Measurements from ENCODE around the gene MYL7. TPM values are rescaled to one million over a fixed set of nuclear protein-coding genes. Genes with fewer than 3 reads are reported as not detected.
A peak's percentile ranks its signal among the peaks of the same experiment; 100 is the strongest.

The MYL7 gene
- total and polyA plus RNA-seq, 9 of the 15 experiments (the other 6 are each of a cell fraction or from before 2014, with no cell fraction given) = not detected

DNA sequence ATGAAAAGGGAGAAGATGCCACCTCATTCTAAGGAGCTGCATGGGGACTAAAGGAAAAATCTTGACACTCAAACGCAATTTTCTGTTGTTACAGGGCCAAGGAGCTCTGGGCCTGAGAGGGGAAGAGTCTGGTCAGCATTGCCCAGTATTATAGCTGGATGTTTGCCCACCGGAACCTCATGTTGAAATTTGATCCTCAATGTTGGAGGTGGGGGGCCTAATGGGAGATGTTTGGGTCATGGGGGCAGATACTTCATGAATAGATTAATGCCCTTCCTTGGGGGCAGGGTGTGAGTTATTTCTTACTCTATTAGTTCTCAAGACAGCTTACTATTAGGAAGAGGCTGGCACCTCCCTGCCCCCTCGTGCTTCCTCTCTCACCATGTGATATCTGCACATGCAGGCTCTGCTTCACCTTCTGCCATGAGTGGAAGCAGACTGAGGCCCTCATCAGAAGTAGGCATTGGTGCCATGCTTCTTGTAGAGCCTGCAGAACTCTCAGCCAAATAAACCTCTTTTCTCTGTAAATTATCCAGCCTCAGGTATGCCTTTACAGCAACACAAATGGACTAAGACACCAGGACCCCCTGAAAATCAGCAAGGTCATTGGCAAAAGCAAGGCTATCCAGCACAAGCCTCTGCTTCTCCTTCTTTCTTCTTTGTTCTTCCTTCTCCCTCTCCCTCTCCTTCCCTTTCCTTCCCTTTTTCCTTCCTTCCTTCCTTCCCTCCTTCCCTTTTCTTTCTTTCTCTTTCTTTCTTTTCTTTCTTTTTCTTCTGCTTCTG lies 33.0 kb upstream of the MYL7 start:
- no peaks in the 10 kb centered on the region for H3K79me2 ChIP-seq (ENCODE audit: control insufficient read depth, insufficient read depth, low read length)
- ATAC-seq (no peak), FAIRE-seq (no peak), DNase-seq (ENCODE audit: extremely low read depth in 1 of 4, low spot score in 3 of 4) (no peak)
- WGBS (ENCODE audit: insufficient coverage, low coverage, missing lambda C conversion rate) = 0% methylated on average over 3 of the region's 3 CpGs
- POLR2A ChIA-PET = interaction anchor here (1.6 kb wide), 1 partner anchor 11 kb away, joined by 5 read pairs; no protein-coding TSS in a partner anchor
- no peak overlapping the region for H3K9ac ChIP-seq (ENCODE audit: insufficient read depth in 1 of 2, low read depth in 2 of 2, low read length in 2 of 2)
- TF ChIP-seq, protein P1, sequence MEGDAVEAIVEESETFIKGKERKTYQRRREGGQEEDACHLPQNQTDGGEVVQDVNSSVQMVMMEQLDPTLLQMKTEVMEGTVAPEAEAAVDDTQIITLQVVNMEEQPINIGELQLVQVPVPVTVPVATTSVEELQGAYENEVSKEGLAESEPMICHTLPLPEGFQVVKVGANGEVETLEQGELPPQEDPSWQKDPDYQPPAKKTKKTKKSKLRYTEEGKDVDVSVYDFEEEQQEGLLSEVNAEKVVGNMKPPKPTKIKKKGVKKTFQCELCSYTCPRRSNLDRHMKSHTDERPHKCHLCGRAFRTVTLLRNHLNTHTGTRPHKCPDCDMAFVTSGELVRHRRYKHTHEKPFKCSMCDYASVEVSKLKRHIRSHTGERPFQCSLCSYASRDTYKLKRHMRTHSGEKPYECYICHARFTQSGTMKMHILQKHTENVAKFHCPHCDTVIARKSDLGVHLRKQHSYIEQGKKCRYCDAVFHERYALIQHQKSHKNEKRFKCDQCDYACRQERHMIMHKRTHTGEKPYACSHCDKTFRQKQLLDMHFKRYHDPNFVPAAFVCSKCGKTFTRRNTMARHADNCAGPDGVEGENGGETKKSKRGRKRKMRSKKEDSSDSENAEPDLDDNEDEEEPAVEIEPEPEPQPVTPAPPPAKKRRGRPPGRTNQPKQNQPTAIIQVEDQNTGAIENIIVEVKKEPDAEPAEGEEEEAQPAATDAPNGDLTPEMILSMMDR (IDR thresholded peaks at IDR 0.05 in 2 of 3, conservative IDR thresholded peaks at IDR 0.05 in 1 of 3; ENCODE audit: insufficient read depth in 2 of 3, low read depth in 1 of 3, low read length in 3 of 3) = no peak
- TF ChIP-seq ZNF507 (tag; conservative IDR thresholded peaks at IDR 0.05) (no peak), MXI1 (IDR thresholded peaks at IDR 0.05; ENCODE audit: low read depth, low read length) (no peak), NFATC3 (IDR thresholded peaks at IDR 0.05) (no peak), ARID1B (IDR thresholded peaks at IDR 0.05) (no peak), NCOA6 (IDR thresholded peaks at IDR 0.05) (no peak), ZNF766 (CRISPR knock-in tag; conservative IDR thresholded peaks at IDR 0.05) (peak; percentile 39; the same call in 1 of the 2 replicates), ZNF133 (CRISPR knock-in tag; IDR thresholded peaks at IDR 0.05) (no peak)
- TF ChIP-seq, protein P2, sequence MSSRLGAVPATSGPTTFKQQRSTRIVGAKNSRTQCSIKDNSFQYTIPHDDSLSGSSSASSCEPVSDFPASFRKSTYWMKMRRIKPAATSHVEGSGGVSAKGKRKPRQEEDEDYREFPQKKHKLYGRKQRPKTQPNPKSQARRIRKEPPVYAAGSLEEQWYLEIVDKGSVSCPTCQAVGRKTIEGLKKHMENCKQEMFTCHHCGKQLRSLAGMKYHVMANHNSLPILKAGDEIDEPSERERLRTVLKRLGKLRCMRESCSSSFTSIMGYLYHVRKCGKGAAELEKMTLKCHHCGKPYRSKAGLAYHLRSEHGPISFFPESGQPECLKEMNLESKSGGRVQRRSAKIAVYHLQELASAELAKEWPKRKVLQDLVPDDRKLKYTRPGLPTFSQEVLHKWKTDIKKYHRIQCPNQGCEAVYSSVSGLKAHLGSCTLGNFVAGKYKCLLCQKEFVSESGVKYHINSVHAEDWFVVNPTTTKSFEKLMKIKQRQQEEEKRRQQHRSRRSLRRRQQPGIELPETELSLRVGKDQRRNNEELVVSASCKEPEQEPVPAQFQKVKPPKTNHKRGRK (tag; IDR thresholded peaks at IDR 0.05) = peak; percentile 78
- TF ChIP-seq, protein P3, sequence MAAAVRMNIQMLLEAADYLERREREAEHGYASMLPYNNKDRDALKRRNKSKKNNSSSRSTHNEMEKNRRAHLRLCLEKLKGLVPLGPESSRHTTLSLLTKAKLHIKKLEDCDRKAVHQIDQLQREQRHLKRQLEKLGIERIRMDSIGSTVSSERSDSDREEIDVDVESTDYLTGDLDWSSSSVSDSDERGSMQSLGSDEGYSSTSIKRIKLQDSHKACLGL (CRISPR knock-in tag; IDR thresholded peaks at IDR 0.05; ENCODE audit: borderline replicate concordance, poor library complexity, severe bottlenecking) = no peak
- TF ChIP-seq, protein P4, sequence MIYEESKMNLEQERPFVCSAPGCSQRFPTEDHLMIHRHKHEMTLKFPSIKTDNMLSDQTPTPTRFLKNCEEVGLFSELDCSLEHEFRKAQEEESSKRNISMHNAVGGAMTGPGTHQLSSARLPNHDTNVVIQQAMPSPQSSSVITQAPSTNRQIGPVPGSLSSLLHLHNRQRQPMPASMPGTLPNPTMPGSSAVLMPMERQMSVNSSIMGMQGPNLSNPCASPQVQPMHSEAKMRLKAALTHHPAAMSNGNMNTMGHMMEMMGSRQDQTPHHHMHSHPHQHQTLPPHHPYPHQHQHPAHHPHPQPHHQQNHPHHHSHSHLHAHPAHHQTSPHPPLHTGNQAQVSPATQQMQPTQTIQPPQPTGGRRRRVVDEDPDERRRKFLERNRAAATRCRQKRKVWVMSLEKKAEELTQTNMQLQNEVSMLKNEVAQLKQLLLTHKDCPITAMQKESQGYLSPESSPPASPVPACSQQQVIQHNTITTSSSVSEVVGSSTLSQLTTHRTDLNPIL (CRISPR knock-in tag; IDR thresholded peaks at IDR 0.05) = no peak
- no peaks in the 10 kb centered on the region for H3K36me3 ChIP-seq (ENCODE audit: control insufficient read depth, insufficient read depth, low read length)
- intact Hi-C loops (cut with micrococcal nuclease) = no loop called here
- no peak overlapping the region for H3K4me3 ChIP-seq
- H3K9me1 ChIP-seq (ENCODE audit: control insufficient read depth, insufficient read depth, low read length) = no peaks in the 10 kb centered on the region
- no peak overlapping the region for H2AFZ ChIP-seq (ENCODE audit: low read depth, low read length)
- H3K9me3 ChIP-seq (replicated peaks; ENCODE audit: control insufficient read depth, insufficient read depth, low read depth, low read length) = no peaks in the 10 kb centered on the region
- no TSS peak for BruUV-seq (replicated peaks)
- H3K27ac ChIP-seq (ENCODE audit: extremely low read depth, low read depth, low read length) = no peak overlapping the region
- CTCF ChIA-PET (ENCODE audit: low intra/inter-chr PET ratio) = no interaction called here
- no peaks in the 10 kb centered on the region for H4K20me1 ChIP-seq (replicated peaks; ENCODE audit: control insufficient read depth, insufficient read depth, low read length)
- H3K4me2 ChIP-seq (ENCODE audit: insufficient read depth, low read length) = no peak overlapping the region
- in situ Hi-C loops (cut with MboI) = no loop called here
- no peaks in the 10 kb centered on the region for H3K4me1 ChIP-seq (replicated peaks in 1 of 2; ENCODE audit: control insufficient read depth in 2 of 2, insufficient read depth in 2 of 2, low read length in 2 of 2)
- peaks cover 32 to 38% of the 10 kb centered on the region in 2 experiments for H3K27me3 ChIP-seq (ENCODE audit: control insufficient read depth in 2 of 2, insufficient read depth in 2 of 2, low read length in 2 of 2)
